BE2C (cell line): ENCODE measurements around the gene SCAMP4.

Experiments
- DNase-seq: peaks from one replicate; pipeline ENCODE4 v3.0.0-alpha.2; 2020
- H3K27me3 ChIP-seq: fragments of 250-450 bp; sonication (Bioruptor Pico); 2 replicates; pipeline ENCODE4 v1.5.1; 2020; ENCODE audit warnings: mild to moderate bottlenecking
- H3K36me3 ChIP-seq: fragments of 250-450 bp; sonication (Bioruptor Pico); 2 replicates; pipeline ENCODE4 v1.5.1; 2020; ENCODE audit warnings: mild to moderate bottlenecking
- H3K4me1 ChIP-seq: fragments of 250-450 bp; sonication (Bioruptor Pico); 2 replicates; pipeline ENCODE4 v1.5.1; 2020
- H3K4me3 ChIP-seq: 2 replicates; pipeline ENCODE4 v1.5.1; 2011; ENCODE audit warnings: low read depth, low read length
- H3K9me3 ChIP-seq: fragments of 250-450 bp; sonication (Bioruptor Pico); 2 replicates; pipeline ENCODE4 v1.5.1; 2020
- CTCF ChIP-seq: IDR thresholded peaks from 2 replicates; pipeline ENCODE4 v1.5.1; 2012; ENCODE audit warnings: mild to moderate bottlenecking, low read depth, low read length

SCAMP4 gene

DNA sequence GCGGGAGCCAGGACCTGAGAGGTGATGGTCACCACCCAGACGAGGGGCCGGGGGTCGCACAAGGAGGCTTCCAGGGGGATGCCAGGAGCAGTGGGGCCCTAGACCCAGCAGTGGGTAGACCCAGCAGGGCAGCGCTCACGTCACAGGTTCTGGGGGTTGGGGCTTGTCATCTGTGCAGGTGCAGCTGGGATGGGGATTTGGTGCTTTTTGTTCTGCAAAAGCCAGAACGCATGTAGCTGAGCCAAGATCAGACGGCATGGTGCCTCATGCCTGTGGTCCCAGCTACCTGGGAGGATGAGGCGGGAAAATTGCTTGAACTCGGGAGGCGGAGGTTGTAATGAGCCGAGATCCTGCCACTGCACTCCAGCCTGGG, 50.9 kb downstream of the SCAMP4 start:
- Histone ChIP-seq H3K4me3 (no peak overlapping the region), H3K36me3 (peaks cover 8% of the 10 kb centered on the region), H3K4me1 (no peaks in the 10 kb centered on the region), H3K9me3 (no peaks in the 10 kb centered on the region), H3K27me3 (no peaks in the 10 kb centered on the region)
- TF ChIP-seq CTCF = no peak
- no peak for DNase-seq

- H3K36me3 ChIP-seq = peaks cover 6% of the 10 kb centered on the region
Measured at GRCh38 chr19:1956868-1957492, 51.8 kb downstream of the SCAMP4 start.

DNA sequence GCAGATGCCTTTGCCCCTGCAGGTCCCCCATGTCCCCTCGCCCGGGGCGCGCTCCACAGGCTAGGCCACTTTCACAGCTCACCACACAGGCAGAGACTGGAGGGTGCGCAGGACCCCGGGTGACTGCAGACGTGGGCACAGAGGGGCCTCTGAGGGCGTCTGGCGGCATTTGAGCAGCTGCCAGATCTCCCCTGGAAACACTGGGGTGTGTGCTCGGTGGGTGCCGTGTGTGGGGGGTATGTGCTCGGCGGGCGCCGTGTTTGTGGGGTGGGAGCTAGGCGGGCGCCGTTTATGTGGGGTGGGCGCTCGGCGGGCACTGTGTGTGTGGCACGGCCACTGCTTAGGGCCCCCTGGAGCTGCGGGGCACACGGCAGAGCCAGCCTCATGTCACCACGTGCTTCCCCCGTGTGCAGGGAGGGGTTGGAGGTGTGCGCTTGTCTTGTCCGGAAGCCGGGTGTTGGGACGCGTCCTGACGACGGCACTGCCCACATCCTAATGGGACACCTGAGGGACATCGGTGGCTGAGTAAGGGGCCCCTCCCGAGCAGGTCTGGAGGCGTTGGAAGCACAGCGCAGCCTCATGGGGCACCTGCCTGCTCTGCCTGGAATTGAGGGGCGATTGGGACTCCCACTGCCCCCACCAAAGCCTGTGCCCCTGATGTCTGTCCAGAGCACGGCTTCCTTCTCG, 52.5 kb downstream of the SCAMP4 start:
- H3K4me1 ChIP-seq = no peaks in the 10 kb centered on the region
- H3K4me3 ChIP-seq = no peak overlapping the region
- no peaks in the 10 kb centered on the region for H3K27me3 ChIP-seq
- no peaks in the 10 kb centered on the region for H3K9me3 ChIP-seq
- peaks cover 3% of the 10 kb centered on the region; the same call in 1 of the 2 replicates for H3K36me3 ChIP-seq
- TF ChIP-seq CTCF = no peak
- no peak for DNase-seq

More at GRCh38 chr19:1956868-1957492, 51.8 kb downstream of the SCAMP4 start:
- no peaks in the 10 kb centered on the region for H3K4me1 ChIP-seq
- DNase-seq = no peak
- H3K27me3 ChIP-seq = no peaks in the 10 kb centered on the region
- H3K9me3 ChIP-seq = no peaks in the 10 kb centered on the region
- no peak overlapping the region for H3K4me3 ChIP-seq
- TF ChIP-seq CTCF = no peak

DNA sequence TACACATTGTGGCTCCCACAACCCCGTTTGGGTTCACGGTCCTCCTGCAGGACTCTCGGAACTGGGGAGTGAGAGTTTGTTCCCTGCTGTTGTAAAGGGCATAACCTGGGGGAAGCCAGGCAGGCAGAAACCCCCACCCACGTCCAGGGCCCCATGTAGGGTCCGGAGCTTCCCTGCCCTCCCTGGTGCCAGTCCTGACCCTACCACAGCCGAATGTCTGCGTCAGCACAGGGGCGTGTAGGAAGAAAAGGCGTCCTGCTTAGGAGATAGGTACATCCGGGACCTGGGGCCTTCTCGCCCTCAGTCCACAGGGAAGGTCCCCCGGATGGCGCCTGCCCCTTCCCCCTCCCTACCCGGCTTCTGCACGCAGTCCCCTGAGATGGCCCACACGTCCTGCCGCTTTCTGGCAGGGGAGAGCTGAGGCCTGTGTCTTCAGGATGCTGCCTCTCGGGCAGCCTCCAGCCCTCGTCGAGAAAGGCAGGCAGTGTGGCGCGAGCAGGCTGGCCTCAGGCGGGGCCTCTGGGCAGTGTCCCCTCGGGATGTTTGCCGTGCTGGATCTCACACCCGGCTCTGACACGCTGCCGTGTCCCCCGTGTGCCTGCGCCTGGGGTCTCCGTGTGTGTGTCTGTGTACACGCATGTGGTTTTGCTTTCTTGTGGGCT, 54.9 kb downstream of the SCAMP4 start:
- no peaks in the 10 kb centered on the region for H3K4me1 ChIP-seq
- no peaks in the 10 kb centered on the region for H3K9me3 ChIP-seq
- no peak for DNase-seq
- H3K36me3 ChIP-seq = peaks cover 4% of the 10 kb centered on the region
- no peak overlapping the region for H3K4me3 ChIP-seq
- H3K27me3 ChIP-seq = no peaks in the 10 kb centered on the region
- no peak for TF ChIP-seq CTCF

- Histone ChIP-seq H3K9me3 (no peaks in the 10 kb centered on the region), H3K36me3 (peaks cover 4% of the 10 kb centered on the region), H3K4me3 (no peak overlapping the region), H3K27me3 (no peaks in the 10 kb centered on the region), H3K4me1 (no peaks in the 10 kb centered on the region)
- no peak for DNase-seq
- no peak for TF ChIP-seq CTCF
Measured at GRCh38 chr19:1961000-1961883, 56.0 kb downstream of the SCAMP4 start.
